ENCODE measurements around the gene SLC4A2. TPM values are rescaled to one million over a fixed set of nuclear protein-coding genes. Genes with fewer than 3 reads are reported as not detected.

The SLC4A2 gene
- total and polyA plus RNA-seq, 8 donors, result 81.7 to 205 (median 104) TPM

- ATAC-seq, result peak; percentile 43
- intact Hi-C loops (cut with DNase I), result no loop called here
- no peak for TF ChIP-seq CTCF (IDR thresholded peaks at IDR 0.05)
Observed at GRCh38 chr7:151088856-151089699, 29.7 kb downstream of the SLC4A2 start.

GRCh38 chr7:151089893-151090730 is 30.7 kb downstream of the SLC4A2 start:
- DNase-seq (peak in 1 of 4 donors; percentile 63), ATAC-seq (no peak)
- intact Hi-C loops (cut with DNase I), result no loop called here
- H3K27me3 ChIP-seq, result peaks cover 0 to 12% of the 10 kb centered on the region in 2 donors
- H3K27ac ChIP-seq, result peak overlapping the region; percentile 88 to 92
- H3K36me3 ChIP-seq, result no peaks in the 10 kb centered on the region
- H3K4me1 ChIP-seq, result peaks cover 30 to 85% of the 10 kb centered on the region in 2 donors
- TF ChIP-seq CTCF (IDR thresholded peaks at IDR 0.05), result no peak
- no peaks in the 10 kb centered on the region for H3K9me3 ChIP-seq
- peak overlapping the region in 1 of 2 donors; percentile 87 for H3K4me3 ChIP-seq

More at GRCh38 chr7:151088856-151089699, 29.7 kb downstream of the SLC4A2 start:
- Histone ChIP-seq H3K4me3 (peak overlapping the region; percentile 67 to 87), H3K4me1 (peaks cover 30 to 85% of the 10 kb centered on the region in 2 donors), H3K27me3 (peaks cover 0 to 12% of the 10 kb centered on the region in 2 donors), H3K9me3 (no peaks in the 10 kb centered on the region), H3K27ac (peak overlapping the region; percentile 88 to 92), H3K36me3 (no peaks in the 10 kb centered on the region)
- peak in 3 of 4 donors; percentile 71 to 93 (median 89) for DNase-seq

GRCh38 chr7:151091003-151091402 is 31.6 kb downstream of the SLC4A2 start:
- no peak overlapping the region for H3K4me3 ChIP-seq
- ATAC-seq (no peak), DNase-seq (no peak)
- H3K4me1 ChIP-seq, result peaks cover 26 to 78% of the 10 kb centered on the region in 2 donors
- H3K9me3 ChIP-seq, result no peaks in the 10 kb centered on the region
- no peaks in the 10 kb centered on the region for H3K36me3 ChIP-seq
- H3K27me3 ChIP-seq, result peaks cover 0 to 12% of the 10 kb centered on the region in 2 donors
- TF ChIP-seq CTCF (IDR thresholded peaks at IDR 0.05), result no peak
- peak overlapping the region in 1 of 2 donors; percentile 33 for H3K27ac ChIP-seq
- intact Hi-C loops (cut with DNase I), result no loop called here

- no peaks in the 10 kb centered on the region for H3K36me3 ChIP-seq
- H3K4me1 ChIP-seq, result peaks cover 26 to 78% of the 10 kb centered on the region in 2 donors
- no peaks in the 10 kb centered on the region for H3K9me3 ChIP-seq
- peak overlapping the region in 1 of 2 donors; percentile 33 for H3K27ac ChIP-seq
- intact Hi-C loops (cut with DNase I), result no loop called here
- no peak overlapping the region for H3K4me3 ChIP-seq
- DNase-seq (no peak), ATAC-seq (no peak)
- peak; percentile 12 to 40 for TF ChIP-seq CTCF (IDR thresholded peaks at IDR 0.05)
- H3K27me3 ChIP-seq, result peaks cover 0 to 12% of the 10 kb centered on the region in 2 donors
Observed at GRCh38 chr7:151091431-151091830, 32.0 kb downstream of the SLC4A2 start.
